Midbrain (tissue), 1 donor: ENCODE measurements around the gene MPZL3.

Experiments
- DNase-seq: peaks from one replicate; lab custom pipeline; 2025; lab: John Stamatoyannopoulos, UW

Gene MPZL3

GRCh38 chr11:118232659-118233058, 19.5 kb downstream of the MPZL3 start:
- DNase-seq, result no peak

GRCh38 chr11:118231461-118231860, 20.7 kb downstream of the MPZL3 start:
- no peak for DNase-seq

GRCh38 chr11:118230088-118230487, 22.1 kb downstream of the MPZL3 start:
- no peak for DNase-seq

- DNase-seq, result no peak
Measured at GRCh38 chr11:118229274-118229847, 22.8 kb downstream of the MPZL3 start.

GRCh38 chr11:118227865-118228785, 24.0 kb downstream of the MPZL3 start:
- DNase-seq, result no peak

GRCh38 chr11:118226781-118227180, 25.4 kb downstream of the MPZL3 start:
- DNase-seq, result no peak

- no peak for DNase-seq
Measured at GRCh38 chr11:118226296-118226695, 25.9 kb downstream of the MPZL3 start.

GRCh38 chr11:118224511-118225188, 27.5 kb downstream of the MPZL3 start, which contains the start of gene JAML:
TSS of gene JAML (minus strand) at chr11:118225011. CDS start at chr11:118214866, 10,145 bp downstream.
- DNase-seq, result no peak

GRCh38 chr11:118223992-118224391, 28.2 kb downstream of the MPZL3 start:
- no peak for DNase-seq

- DNase-seq, result no peak
Measured at GRCh38 chr11:118223570-118223969, 28.6 kb downstream of the MPZL3 start.

GRCh38 chr11:118222437-118222836, 29.7 kb downstream of the MPZL3 start:
- DNase-seq, result no peak

- DNase-seq, result no peak
Measured at GRCh38 chr11:118221419-118221818, 30.7 kb downstream of the MPZL3 start.

GRCh38 chr11:118219732-118220131, 32.4 kb downstream of the MPZL3 start:
- DNase-seq, result no peak

- DNase-seq, result no peak
Measured at GRCh38 chr11:118219244-118219643, 32.9 kb downstream of the MPZL3 start.

- DNase-seq, result no peak
Measured at GRCh38 chr11:118217575-118217974, 34.6 kb downstream of the MPZL3 start.

- DNase-seq, result no peak
Measured at GRCh38 chr11:118216621-118217481, 35.3 kb downstream of the MPZL3 start.

GRCh38 chr11:118215765-118216164, 36.4 kb downstream of the MPZL3 start:
- no peak for DNase-seq

GRCh38 chr11:118215262-118215661, 36.9 kb downstream of the MPZL3 start:
- DNase-seq, result no peak

- peak; percentile 22 for DNase-seq
Measured at GRCh38 chr11:118214210-118214914, 37.8 kb downstream of the MPZL3 start.

GRCh38 chr11:118213781-118214180, 38.4 kb downstream of the MPZL3 start:
- no peak for DNase-seq

GRCh38 chr11:118213201-118213600, 39.0 kb downstream of the MPZL3 start:
- no peak for DNase-seq
